GM18505 (cell line): Measurements from ENCODE around the gene CDK11B.
"Not testable (repeated sequence)": the region's sequence is repeated elsewhere in the genome, so short reads cannot be mapped to it uniquely, and the experiment has no call there.

Experiments used
- ATAC-seq: cut with Tn5 transposase; IDR thresholded peaks from one replicate; pipeline ENCODE4 v1.9.1; 2021; ENCODE audit not compliant: unreplicated experiment
- POLR2A ChIP-seq: IDR thresholded peaks from 4 replicates; pipeline ENCODE4 v1.6.1; 2011; ENCODE audit warnings: borderline replicate concordance; ENCODE audit not compliant: insufficient read depth, insufficient read length; ENCODE audit errors: extremely low read depth

CDK11B gene

GRCh38 chr1:1672181-1672965, 13.6 kb upstream of the CDK11B start:
- no peak for ATAC-seq
- no peak for TF ChIP-seq POLR2A

- no peak for ATAC-seq
Measured at GRCh38 chr1:1671365-1672119, 12.7 kb upstream of the CDK11B start.

GRCh38 chr1:1670866-1671265, 12.1 kb upstream of the CDK11B start:
- TF ChIP-seq POLR2A, result no peak
- no peak for ATAC-seq

More at GRCh38 chr1:1671365-1672119, 12.7 kb upstream of the CDK11B start:
- no peak for TF ChIP-seq POLR2A

- ATAC-seq, result no peak
- no peak for TF ChIP-seq POLR2A
Measured at GRCh38 chr1:1669468-1670440, 10.9 kb upstream of the CDK11B start.

GRCh38 chr1:1666526-1666925, 7.7 kb upstream of the CDK11B start:
- ATAC-seq, result no peak
- no peak for TF ChIP-seq POLR2A

GRCh38 chr1:1665815-1666251, 7.0 kb upstream of the CDK11B start:
- TF ChIP-seq POLR2A, result no peak
- no peak for ATAC-seq

GRCh38 chr1:1664941-1665814, 6.4 kb upstream of the CDK11B start:
- TF ChIP-seq POLR2A, result no peak
- no peak for ATAC-seq

- not testable (repeated sequence) for ATAC-seq
Measured at GRCh38 chr1:1664318-1664717, 5.5 kb upstream of the CDK11B start.

- ATAC-seq, result not testable (repeated sequence)
Measured at GRCh38 chr1:1662830-1663560, 4.2 kb upstream of the CDK11B start.

- ATAC-seq, result not testable (repeated sequence)
Measured at GRCh38 chr1:1662392-1662791, 3.6 kb upstream of the CDK11B start.

GRCh38 chr1:1648265-1648664, 10.5 kb downstream of the CDK11B start:
- ATAC-seq, result not testable (repeated sequence)

- not testable (repeated sequence) for ATAC-seq
Measured at GRCh38 chr1:1647567-1648241, 11.1 kb downstream of the CDK11B start.

- ATAC-seq, result not testable (repeated sequence)
Measured at GRCh38 chr1:1646326-1646725, 12.5 kb downstream of the CDK11B start.

GRCh38 chr1:1640711-1641461, 17.9 kb downstream of the CDK11B start:
- ATAC-seq, result not testable (repeated sequence)

GRCh38 chr1:1640081-1640480, 18.7 kb downstream of the CDK11B start:
- ATAC-seq, result not testable (repeated sequence)

GRCh38 chr1:1639368-1639767, 19.4 kb downstream of the CDK11B start:
- not testable (repeated sequence) for ATAC-seq
